ENCODE data around the gene CHCHD10. TPM values are rescaled to one million over a fixed set of nuclear protein-coding genes. Genes with fewer than 3 reads are reported as not detected.

Gene CHCHD10
- total and polyA plus RNA-seq, 8 donors, result 5.8 to 589 (median 126) TPM

GRCh38 chr22:23750714-23751440, 16.9 kb downstream of the CHCHD10 start, which contains the start of gene ZNF70:
Gene ZNF70, minus strand, starts transcription at chr22:23751112. Its CDS starts 5,972 bp downstream, at chr22:23745140.
- H3K9me3 ChIP-seq, result no peaks in the 10 kb centered on the region
- no peaks in the 10 kb centered on the region for H3K36me3 ChIP-seq
- peaks cover 9 to 27% (median 17%) of the 10 kb centered on the region in 4 donors for H3K4me1 ChIP-seq
- H3K4me3 ChIP-seq, result peak within 1 kb of the TSS; percentile 54 to 85 (median 69)
- H3K27me3 ChIP-seq, result no peaks in the 10 kb centered on the region
- DNase-seq, result peak; percentile 95 to 97
- TF ChIP-seq POLR2AphosphoS5 (IDR thresholded peaks at IDR 0.05) (peak in 2 of 3 donors; percentile 60 to 70), CTCF (IDR thresholded peaks at IDR 0.05) (peak in 1 of 7 experiments; percentile 26), POLR2A (IDR thresholded peaks at IDR 0.05) (peak in 1 of 4 donors; percentile 39), EP300 (IDR thresholded peaks at IDR 0.05) (no peak)
- intact Hi-C loops (cut with DNase I; ENCODE audit: low total_unique reads), result no loop called here
- WGBS, 5 donors, result 0 to 1% (median 1%) methylated on average over 8 to 77 of the region's 78 CpGs
- H3K27ac ChIP-seq, result peak within 1 kb of the TSS; percentile 89 to 96 (median 94)

- no peaks in the 10 kb centered on the region for H3K27me3 ChIP-seq
- H3K27ac ChIP-seq, result peak overlapping the region; percentile 89 to 96 (median 94)
- peaks cover under 1 to 4% (median 2%) of the 10 kb centered on the region in 4 donors for H3K36me3 ChIP-seq
- intact Hi-C loops (cut with DNase I; ENCODE audit: low total_unique reads), result no loop called here
- no peak for TF ChIP-seq POLR2AphosphoS5 (IDR thresholded peaks at IDR 0.05)
- no peak for TF ChIP-seq EP300 (IDR thresholded peaks at IDR 0.05)
- TF ChIP-seq POLR2A (IDR thresholded peaks at IDR 0.05), result no peak
- no peak for TF ChIP-seq CTCF (IDR thresholded peaks at IDR 0.05)
- peaks cover 9 to 30% (median 19%) of the 10 kb centered on the region in 4 donors for H3K4me1 ChIP-seq
- WGBS, 5 donors, result 26 to 35% (median 29%) methylated on average over 5 of the region's 5 CpGs
- DNase-seq, result no peak
- H3K4me3 ChIP-seq, result peak overlapping the region; percentile 54 to 85 (median 69)
- no peaks in the 10 kb centered on the region for H3K9me3 ChIP-seq
Measured at GRCh38 chr22:23750367-23750713, 17.4 kb downstream of the CHCHD10 start.

GRCh38 chr22:23749841-23750301, 17.9 kb downstream of the CHCHD10 start:
- H3K27ac ChIP-seq, result peak overlapping the region in 3 of 5 donors; percentile 94 to 96 (median 94)
- TF ChIP-seq EP300 (IDR thresholded peaks at IDR 0.05) (no peak), POLR2AphosphoS5 (IDR thresholded peaks at IDR 0.05) (no peak), POLR2A (IDR thresholded peaks at IDR 0.05) (no peak), CTCF (IDR thresholded peaks at IDR 0.05) (no peak)
- peak overlapping the region; percentile 54 to 85 (median 69) for H3K4me3 ChIP-seq
- H3K4me1 ChIP-seq, result peaks cover 9 to 30% (median 19%) of the 10 kb centered on the region in 4 donors
- H3K27me3 ChIP-seq, result no peaks in the 10 kb centered on the region
- H3K36me3 ChIP-seq, result peaks cover 3 to 9% (median 6%) of the 10 kb centered on the region in 4 donors
- intact Hi-C loops (cut with DNase I; ENCODE audit: low total_unique reads), result no loop called here
- peak in 1 of 2 donors; percentile 27 for DNase-seq
- no peaks in the 10 kb centered on the region for H3K9me3 ChIP-seq
- 40 to 62% (median 47%) methylated on average over 12 of the region's 12 CpGs for WGBS, 5 donors

GRCh38 chr22:23745791-23746190, 22.0 kb downstream of the CHCHD10 start:
- no peak overlapping the region for H3K27ac ChIP-seq
- no peak for TF ChIP-seq CTCF (IDR thresholded peaks at IDR 0.05)
- no peak for TF ChIP-seq EP300 (IDR thresholded peaks at IDR 0.05)
- no peak for TF ChIP-seq POLR2AphosphoS5 (IDR thresholded peaks at IDR 0.05)
- TF ChIP-seq POLR2A (IDR thresholded peaks at IDR 0.05), result no peak
- no peak overlapping the region for H3K4me3 ChIP-seq
- H3K9me3 ChIP-seq, result no peaks in the 10 kb centered on the region
- no peaks in the 10 kb centered on the region for H3K27me3 ChIP-seq
- H3K36me3 ChIP-seq, result peaks cover 13 to 49% (median 43%) of the 10 kb centered on the region in 4 donors
- peak; percentile 63 to 82 for DNase-seq
- intact Hi-C loops (cut with DNase I; ENCODE audit: low total_unique reads), result no loop called here
- 31 to 61% (median 41%) methylated on average over 6 of the region's 6 CpGs for WGBS, 5 donors
- H3K4me1 ChIP-seq, result peaks cover 9 to 30% (median 14%) of the 10 kb centered on the region in 4 donors
